Astrocyte of the spinal cord (primary cell): ENCODE results near the gene CRYGN.

Experiments
- DNase-seq: peaks from one replicate; pipeline ENCODE4 v3.0.0; 2011; ENCODE audit warnings: low read depth, low spot score
- H3K4me3 ChIP-seq: 2 replicates; pipeline ENCODE4 v1.5.1; 2011; ENCODE audit warnings: low read depth, mild to moderate bottlenecking, low read length, moderate library complexity
- CTCF ChIP-seq: IDR thresholded peaks from 2 replicates; pipeline ENCODE4 v1.5.1; 2012; ENCODE audit warnings: low read depth, mild to moderate bottlenecking, low read length, inconsistent platforms
- in situ Hi-C: cut with HindIII; loops from 2 replicates; pipeline ENCODE4 v1.10.0; 2017; ENCODE audit warnings: low sequenced_read_pairs

Gene CRYGN

GRCh38 chr7:151435971-151436370 is 4.0 kb downstream of the CRYGN start:
- no peak for DNase-seq
- no peak overlapping the region for H3K4me3 ChIP-seq
- TF ChIP-seq CTCF: no peak
- in situ Hi-C loops: no loop called here

GRCh38 chr7:151435103-151435916 is 4.6 kb downstream of the CRYGN start:
- in situ Hi-C loops: no loop called here
- no peak for DNase-seq
- no peak for TF ChIP-seq CTCF
- H3K4me3 ChIP-seq: no peak overlapping the region

GRCh38 chr7:151434549-151434948 is 5.4 kb downstream of the CRYGN start:
- DNase-seq: no peak
- TF ChIP-seq CTCF: no peak
- in situ Hi-C loops: no loop called here
- H3K4me3 ChIP-seq: no peak overlapping the region

- DNase-seq: no peak
- no peak for TF ChIP-seq CTCF
- H3K4me3 ChIP-seq: no peak overlapping the region
- in situ Hi-C loops: no loop called here
Measured at GRCh38 chr7:151433721-151434400, 6.1 kb downstream of the CRYGN start.

GRCh38 chr7:151432658-151433521 is 7.1 kb downstream of the CRYGN start:
- in situ Hi-C loops: no loop called here
- DNase-seq: no peak
- peak; percentile 20 for TF ChIP-seq CTCF
- no peak overlapping the region for H3K4me3 ChIP-seq

- no peak for TF ChIP-seq CTCF
- no peak overlapping the region for H3K4me3 ChIP-seq
- DNase-seq: no peak
- in situ Hi-C loops: no loop called here
Measured at GRCh38 chr7:151431768-151432311, 8.1 kb downstream of the CRYGN start.
